Activated naive CD4-positive, alpha-beta T cell (primary cell): ENCODE results near the gene SMARCC1.

Experiments used
- DNase-seq, 4 experiments: peaks; one replicate each; lab custom pipeline; 2025; lab: John Stamatoyannopoulos, UW

Gene SMARCC1

DNA sequence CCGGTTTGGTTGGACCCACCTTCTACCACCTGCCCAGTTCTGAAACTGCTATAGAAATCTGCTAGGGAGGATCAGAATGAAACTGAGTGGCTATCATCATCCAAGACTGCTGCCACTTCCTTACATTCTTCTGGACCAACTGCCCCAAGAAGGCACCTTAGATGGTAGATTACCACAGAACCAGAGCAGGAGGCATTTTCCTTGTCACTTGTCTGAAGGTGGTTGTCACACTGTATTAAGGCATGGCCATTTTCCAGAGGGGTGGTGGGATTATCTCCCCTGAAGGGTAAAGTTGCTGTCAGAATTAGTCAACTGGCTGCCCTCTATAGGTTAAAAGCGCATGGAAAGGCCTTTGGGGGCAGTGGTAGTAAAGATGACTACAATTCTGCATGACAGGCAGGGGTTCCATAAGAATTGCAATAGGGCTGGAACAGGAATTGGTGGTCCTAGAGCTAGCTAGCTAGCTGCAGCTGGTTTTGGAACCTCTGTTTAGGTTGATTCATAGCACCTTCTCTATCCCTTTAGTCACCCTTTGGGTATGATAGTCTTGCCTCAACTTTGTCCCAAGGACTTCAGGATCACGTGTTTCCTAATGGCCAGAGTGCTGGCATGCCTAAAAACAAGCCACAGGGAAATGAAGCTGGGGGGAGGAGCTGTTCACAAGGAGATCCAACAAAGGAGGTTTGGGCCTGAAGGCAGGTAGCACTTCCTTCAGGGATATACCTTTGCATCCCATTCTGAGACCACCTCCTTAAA is 198.2 kb downstream of the SMARCC1 start:
- no peak for DNase-seq

DNA sequence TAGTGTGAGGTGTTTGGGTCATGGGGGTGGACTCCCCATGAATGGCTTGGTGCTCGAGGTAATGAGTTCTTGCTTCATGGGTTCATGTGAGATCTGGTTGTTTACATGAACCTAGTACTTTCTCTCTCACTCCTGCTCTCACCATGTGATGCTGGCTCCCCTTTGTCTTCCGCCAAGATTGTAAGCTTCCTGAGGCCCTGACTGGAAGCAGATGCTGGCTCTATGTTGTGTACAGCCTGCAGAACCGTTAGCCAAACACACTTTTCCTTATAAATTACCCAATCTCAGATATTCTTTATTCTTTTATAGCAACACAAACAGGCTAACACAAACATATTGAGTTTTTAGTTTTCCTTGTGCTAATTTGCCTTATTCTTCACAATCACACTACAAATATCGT is 199.9 kb downstream of the SMARCC1 start:
- DNase-seq = no peak

DNA sequence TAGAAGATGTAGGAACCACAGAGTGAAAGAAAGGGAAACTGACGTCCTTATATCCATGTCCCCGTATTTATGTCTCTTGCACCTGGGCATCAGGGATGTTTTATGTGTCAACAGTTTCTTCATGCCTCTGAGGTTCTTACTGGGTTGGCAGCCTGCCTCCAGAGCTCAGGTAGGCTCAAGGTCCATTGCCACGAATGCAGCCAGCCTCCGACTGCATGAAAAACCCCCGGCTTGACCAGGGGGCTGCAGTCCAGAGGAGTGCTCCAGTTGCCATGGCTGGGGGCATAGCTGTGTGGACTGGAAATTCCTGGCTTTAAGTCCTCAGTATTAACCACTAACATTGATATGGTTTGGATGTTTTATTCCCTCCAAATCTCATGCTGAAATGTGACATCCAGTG is 200.3 kb downstream of the SMARCC1 start:
- DNase-seq = no peak

- DNase-seq = no peak
Measured at GRCh38 chr3:47580481-47580880, 201.2 kb downstream of the SMARCC1 start.

DNA sequence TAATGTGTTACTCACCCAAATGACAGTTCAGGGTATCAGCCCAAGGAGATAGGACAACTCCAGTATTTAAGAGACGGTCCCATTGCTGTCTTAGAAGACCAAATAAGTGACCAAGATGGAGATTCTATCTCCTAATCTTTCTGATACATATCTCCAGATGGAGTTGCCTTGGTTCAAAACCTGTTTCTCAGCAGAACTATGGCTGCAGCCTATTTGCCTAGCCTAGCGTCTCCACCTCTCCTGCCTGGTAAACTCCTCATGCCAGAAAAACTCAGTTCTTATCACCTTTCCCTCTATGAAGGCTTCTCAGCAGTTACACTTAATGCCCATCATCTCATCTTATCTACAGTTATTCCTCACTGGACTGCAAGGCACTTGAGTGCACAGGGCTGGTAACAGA is 201.8 kb downstream of the SMARCC1 start:
- no peak for DNase-seq

- DNase-seq = peak in 1 of 4 experiments; percentile 28
Measured at GRCh38 chr3:47578691-47579632, 202.7 kb downstream of the SMARCC1 start, which contains the start of gene CSPG5. Gene CSPG5, minus strand, starts transcription at chr3:47578865. Its CDS starts 172 bp downstream, at chr3:47578693.

DNA sequence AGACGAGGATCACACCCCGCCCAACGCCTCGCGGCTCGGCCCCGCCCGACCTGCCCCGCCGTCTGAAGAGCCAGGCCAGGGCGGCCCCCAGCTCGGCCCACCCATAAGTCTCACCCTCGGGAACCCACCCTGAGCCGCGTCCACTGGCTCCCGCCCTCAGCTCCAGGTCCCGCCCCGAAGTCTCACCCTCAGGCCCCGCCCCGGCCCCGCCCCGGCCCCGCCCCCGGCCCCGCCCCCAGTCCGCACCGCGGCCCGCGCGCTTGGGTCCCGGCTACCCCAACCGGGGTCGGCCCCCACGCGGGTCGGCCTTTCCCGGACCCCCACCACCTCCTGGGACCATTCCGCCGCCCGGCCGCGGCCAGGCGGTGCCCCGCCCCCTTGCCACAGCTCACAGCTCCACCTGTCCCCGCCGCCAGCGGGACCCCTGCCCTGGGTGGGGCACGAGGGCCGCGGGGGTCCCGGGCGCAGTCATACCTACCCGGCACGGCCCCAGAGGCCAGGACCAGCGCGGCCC is 203.5 kb downstream of the SMARCC1 start:
- DNase-seq = peak; percentile 9 to 42 (median 20)

GRCh38 chr3:47577583-47578118 is 204.0 kb downstream of the SMARCC1 start:
- DNase-seq = no peak

GRCh38 chr3:47573190-47574172 is 208.2 kb downstream of the SMARCC1 start:
- no peak for DNase-seq

- no peak for DNase-seq
Measured at GRCh38 chr3:47571391-47572175, 210.1 kb downstream of the SMARCC1 start.

DNA sequence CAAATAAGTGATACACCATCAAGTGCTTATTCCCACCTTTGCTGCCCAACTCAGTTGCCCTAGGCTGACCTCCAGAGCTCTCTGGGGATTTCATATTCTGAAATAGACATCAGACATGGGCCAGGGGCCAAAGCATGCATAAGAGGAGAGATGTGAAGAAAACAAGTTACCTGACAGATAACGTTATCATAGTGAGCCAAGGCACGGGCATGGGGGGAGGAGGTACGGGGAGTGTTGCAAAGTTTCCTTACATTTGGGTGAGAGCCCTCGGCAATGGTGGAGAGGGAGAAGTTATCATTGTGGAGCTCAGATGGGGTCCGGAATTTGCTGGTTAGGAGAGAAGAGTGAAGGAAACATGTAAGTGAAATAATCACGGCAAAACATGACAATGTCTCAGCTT is 212.8 kb downstream of the SMARCC1 start:
- no peak for DNase-seq

- DNase-seq = no peak
Measured at GRCh38 chr3:47567149-47567548, 214.5 kb downstream of the SMARCC1 start.

DNA sequence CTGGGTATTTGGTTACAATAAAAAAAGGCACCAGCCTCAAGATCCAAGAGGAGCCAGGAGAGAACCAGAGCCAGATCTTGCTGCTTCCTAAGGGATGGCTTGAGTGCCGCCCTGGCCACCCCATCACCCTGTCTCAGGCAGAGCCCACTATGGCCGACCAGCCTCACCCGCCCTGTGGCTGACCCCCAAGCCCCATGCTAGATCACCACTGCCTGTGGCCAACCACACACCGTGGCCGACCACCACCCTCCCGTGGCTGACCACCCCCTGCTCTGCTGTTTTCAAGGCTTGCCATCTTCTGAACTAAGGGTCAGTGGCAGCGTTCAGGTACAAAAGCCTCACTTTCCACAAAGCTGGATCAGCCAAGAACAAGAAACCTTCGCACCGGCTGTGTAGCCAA is 215.0 kb downstream of the SMARCC1 start:
- no peak for DNase-seq

GRCh38 chr3:47565734-47566550 is 215.8 kb downstream of the SMARCC1 start:
- DNase-seq = no peak

GRCh38 chr3:47556351-47556750 is 225.3 kb downstream of the SMARCC1 start:
- no peak for DNase-seq

- DNase-seq = no peak
Measured at GRCh38 chr3:47554335-47554734, 227.4 kb downstream of the SMARCC1 start.

- DNase-seq = no peak
Measured at GRCh38 chr3:47553407-47553806, 228.3 kb downstream of the SMARCC1 start.

GRCh38 chr3:47542471-47543173 is 239.1 kb downstream of the SMARCC1 start:
- DNase-seq = no peak

DNA sequence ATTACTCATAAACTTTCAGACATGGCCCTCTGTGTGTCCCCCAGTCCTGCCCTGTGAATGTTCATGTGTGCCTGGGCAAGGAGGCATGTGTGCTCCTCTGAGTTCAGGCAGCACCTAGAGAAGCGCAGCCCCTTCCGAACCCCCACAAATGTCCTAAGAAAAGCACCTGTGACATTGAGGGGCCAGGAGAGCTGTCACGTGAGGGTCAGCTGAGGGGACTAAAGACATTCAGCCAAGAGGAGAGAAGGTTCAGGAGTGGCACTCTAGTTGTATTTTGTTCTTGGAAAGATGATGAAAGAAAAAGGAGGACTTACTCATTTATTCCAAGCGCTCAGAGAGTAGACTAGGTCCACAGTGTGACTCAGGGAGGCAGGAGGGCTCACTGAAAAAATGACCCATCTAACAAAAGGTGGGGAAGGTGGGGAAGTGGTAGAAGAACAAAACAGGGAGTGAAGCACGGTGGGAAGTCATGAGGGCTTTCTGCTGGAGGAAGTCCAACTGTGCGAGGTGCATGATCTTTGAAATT is 240.0 kb downstream of the SMARCC1 start:
- no peak for DNase-seq
